GM21737 (cell line): Measurements from ENCODE around the gene GET3.
"Not testable (repeated sequence)": the region's sequence is repeated elsewhere in the genome, so short reads cannot be mapped to it uniquely, and the experiment has no call there.

Source experiments
- ATAC-seq: cut with Tn5 transposase; IDR thresholded peaks from one replicate; pipeline ENCODE4 v1.9.1; 2021; ENCODE audit warnings: mild to moderate bottlenecking, moderate library complexity; ENCODE audit not compliant: unreplicated experiment

GET3 gene

DNA sequence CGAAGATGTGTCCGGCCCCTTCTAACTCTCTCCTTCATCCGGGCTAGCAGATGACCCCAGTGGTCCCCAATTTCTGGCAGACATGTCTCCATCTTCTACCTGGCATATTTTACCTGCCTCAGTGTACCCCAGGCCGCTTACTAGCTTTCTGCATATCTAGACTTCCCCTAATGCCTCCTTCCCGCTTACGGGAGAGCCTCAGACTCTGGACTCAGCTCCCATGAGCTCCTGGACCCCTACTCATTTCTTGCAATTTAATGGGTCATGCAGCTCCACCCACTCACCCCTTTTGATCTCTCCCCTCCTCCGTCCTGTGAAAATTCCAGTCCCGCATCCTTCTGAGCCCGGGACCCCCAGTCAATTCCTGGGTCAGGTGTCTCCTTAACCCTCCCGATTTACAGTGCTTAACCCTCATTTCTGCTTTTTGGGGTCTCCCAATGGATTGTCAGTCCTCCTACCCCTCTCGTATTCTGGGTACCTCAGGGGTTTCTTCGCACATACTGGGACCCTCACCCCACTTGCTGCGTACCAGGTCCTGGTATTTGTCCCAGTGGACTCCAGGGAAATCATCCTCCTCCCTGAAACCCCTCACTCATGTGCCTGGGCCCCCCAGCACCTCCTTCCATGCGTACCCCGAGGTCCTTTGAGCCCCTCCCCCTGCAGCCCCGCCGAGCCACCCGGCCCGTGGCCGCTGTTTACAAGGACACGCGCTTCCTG is 53.5 kb downstream of the GET3 start:
- ATAC-seq = no peak

- ATAC-seq = peak; percentile 29
Measured at GRCh38 chr19:12791345-12792050, 54.2 kb downstream of the GET3 start, which contains the start of gene JUNB. Gene JUNB, plus strand, starts transcription at chr19:12791486. Its CDS starts 286 bp downstream, at chr19:12791772.

DNA sequence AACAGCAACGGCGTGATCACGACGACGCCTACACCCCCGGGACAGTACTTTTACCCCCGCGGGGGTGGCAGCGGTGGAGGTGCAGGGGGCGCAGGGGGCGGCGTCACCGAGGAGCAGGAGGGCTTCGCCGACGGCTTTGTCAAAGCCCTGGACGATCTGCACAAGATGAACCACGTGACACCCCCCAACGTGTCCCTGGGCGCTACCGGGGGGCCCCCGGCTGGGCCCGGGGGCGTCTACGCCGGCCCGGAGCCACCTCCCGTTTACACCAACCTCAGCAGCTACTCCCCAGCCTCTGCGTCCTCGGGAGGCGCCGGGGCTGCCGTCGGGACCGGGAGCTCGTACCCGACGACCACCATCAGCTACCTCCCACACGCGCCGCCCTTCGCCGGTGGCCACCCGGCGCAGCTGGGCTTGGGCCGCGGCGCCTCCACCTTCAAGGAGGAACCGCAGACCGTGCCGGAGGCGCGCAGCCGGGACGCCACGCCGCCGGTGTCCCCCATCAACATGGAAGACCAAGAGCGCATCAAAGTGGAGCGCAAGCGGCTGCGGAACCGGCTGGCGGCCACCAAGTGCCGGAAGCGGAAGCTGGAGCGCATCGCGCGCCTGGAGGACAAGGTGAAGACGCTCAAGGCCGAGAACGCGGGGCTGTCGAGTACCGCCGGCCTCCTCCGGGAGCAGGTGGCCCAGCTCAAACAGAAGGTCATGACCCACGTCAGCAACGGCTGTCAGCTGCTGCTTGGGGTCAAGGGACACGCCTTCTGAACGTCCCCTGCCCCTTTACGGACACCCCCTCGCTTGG is 55.0 kb downstream of the GET3 start:
- no peak for ATAC-seq

- no peak for ATAC-seq
Measured at GRCh38 chr19:12792853-12793289, 55.6 kb downstream of the GET3 start.

GRCh38 chr19:12793290-12794195 is 56.2 kb downstream of the GET3 start:
- ATAC-seq = peak; percentile 25

DNA sequence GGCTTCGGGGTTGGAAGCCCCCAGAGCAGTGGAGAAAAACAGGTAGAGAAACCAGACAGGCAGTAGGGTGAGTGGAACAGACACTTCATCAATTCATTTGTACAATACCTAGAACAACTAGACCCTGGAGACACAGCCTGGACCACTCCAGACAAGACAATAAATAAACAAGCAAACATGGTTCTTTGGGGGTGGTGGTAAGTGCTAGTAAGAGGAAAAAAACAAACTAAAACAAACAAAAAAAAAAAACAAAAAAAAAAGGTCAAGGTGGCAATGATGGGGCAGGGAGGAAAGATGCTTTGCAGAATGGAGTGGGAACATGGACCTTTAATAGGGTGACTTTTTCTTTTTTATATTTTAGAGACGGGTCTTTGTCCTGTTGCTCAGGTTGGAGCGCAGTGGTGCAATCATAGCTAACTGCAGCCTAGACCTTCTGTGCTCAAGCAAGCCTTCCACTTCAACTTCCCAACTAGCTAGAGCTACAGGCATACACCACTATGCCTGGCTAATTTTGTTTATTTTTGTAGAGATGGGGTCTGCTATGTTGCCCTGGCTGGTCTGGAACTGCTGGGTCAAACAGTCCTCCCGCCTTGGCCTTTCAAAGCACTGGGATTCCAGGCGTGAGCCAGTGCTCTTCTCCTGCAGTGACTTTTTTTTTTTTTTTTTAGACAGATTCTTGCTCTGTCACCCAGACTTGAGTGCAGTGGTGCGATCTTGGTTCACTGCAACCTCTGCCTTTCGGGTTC is 57.1 kb downstream of the GET3 start:
- ATAC-seq = no peak

- ATAC-seq = no peak
Measured at GRCh38 chr19:12794971-12795381, 57.7 kb downstream of the GET3 start.

DNA sequence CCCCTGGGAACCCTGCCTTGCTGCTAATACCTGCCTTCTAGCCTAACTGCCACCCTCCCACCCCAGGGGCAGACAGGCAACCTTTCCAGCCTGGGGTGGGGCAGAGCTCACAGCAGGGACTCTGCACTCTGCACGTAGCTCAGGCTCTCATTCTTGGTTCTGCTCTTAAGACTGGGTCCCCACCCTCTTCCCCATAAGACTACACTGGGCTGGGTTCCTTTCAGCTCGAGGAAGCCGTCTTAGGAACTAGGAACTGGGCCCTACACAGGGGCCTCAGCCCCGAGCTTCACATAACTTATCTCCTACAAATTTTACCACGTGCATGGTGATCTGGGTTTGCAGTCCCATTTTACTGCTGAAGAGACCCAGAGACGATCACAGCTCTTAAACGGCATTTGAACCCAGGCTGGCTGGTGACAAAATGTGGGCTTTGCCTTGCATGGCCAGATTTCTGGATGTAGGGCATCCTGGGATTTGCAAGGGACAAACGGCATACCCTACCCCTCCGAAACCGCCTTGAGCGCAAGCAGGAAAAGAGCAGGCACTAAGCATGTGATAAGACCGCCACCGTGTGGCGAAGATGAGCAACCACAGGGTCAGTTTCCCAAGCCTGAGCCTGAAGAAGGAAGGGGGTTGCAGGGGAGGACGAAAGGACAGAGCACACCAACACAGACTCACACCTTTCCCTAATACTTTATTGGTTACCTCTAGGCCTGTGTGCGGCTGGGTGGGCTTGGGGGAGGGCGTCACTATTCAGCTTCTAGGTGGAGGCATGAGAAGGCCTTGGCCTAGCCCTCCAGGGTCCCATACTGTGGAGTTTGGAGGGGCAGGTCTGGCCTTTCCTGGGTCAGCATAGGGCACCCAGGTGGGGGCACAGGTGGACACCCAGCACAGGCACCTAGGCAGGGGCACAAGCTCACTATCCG is 59.1 kb downstream of the GET3 start:
- ATAC-seq = no peak

DNA sequence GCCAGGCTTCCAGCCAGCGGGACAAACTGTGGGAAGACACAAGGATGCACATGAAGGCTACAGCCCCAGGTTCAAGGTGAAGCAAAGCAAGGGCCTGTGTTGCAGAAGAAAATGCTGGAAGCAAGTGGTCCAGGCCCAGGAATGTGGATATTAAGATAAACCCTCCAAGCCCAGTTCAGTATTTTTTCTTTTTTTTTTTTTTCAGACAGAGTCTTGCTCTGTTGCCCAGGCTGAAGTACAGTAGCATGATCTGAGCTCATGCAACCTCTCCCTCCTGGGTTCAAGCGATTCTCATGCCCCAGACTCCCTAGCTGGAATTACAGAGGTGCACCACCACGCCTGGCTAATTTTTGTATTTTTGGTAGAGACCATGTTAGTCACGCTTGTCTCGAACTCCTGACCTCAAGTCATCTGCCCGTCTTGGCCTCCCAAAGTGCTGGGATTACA is 59.9 kb downstream of the GET3 start:
- no peak for ATAC-seq

DNA sequence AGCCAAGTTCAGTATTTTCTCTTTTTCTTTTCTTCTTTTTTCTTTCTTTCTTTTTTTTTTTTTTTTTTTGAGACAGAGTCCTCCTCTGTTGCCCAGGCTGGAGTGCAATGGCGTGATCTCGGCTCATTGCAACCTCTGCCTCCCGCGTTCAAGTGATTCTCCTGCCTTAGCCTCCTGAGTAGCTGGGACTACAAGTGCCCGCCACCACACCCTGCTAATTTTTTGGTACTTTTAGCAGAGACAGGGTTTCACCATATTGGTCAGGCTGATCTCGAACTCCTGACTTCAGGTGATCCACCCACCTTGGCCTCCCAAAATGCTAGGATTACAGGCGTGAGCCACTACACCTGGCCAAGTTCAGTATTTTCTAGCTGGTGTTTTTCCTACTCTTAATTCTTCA is 60.3 kb downstream of the GET3 start:
- not testable (repeated sequence) for ATAC-seq
